T-helper 9 cell (primary cell): ENCODE data around the gene PLAAT4.
A peak's percentile ranks its signal among the peaks of the same experiment; 100 is the strongest.

Source experiments
- DNase-seq: peaks from one replicate; pipeline ENCODE4 v3.0.0-alpha.2; 2020
- total RNA-seq, 2 donors: gene quantifications; one replicate each; lab custom pipeline; 2026; lab: John Stamatoyannopoulos, UW

PLAAT4 gene, protein sequence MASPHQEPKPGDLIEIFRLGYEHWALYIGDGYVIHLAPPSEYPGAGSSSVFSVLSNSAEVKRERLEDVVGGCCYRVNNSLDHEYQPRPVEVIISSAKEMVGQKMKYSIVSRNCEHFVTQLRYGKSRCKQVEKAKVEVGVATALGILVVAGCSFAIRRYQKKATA
- total RNA-seq, result 52.4 to 56.9 reads per million in 2 donors

DNA sequence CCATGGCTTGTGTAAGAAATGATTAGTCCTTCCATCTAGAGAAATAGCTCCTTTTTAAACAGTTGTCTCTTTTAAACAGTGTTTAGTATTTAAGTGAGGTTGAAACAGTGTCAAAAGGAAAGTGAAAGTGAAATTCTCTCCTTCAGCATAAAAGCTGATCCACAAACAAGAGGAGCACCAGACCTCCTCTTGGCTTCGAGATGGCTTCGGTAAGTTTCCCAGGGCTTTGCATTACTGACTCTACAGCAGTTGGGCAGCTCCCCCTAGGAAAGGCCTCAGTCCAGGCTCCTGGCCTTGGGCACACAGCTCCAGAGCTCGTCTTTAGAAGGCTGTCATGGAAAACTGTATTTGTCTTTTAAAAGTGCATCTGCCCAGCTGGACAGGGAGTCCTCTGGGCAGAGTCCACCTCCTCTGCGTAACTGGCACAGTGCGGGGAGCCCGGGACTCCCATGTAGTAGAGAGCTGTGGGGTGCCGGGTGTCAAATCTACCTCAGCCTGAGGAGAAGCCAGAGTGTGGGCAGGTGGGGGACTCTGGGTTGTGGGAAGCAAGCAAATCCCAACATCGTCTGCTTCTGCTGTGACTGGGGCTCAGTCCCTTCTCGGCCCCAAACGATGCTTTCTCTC, at the start of gene PLAAT4:
PLAAT4 (plus strand) TSS at position 140 of the 624 bp plus-strand sequence; CDS start at position 201, 61 bp downstream.
- no peak for DNase-seq

DNA sequence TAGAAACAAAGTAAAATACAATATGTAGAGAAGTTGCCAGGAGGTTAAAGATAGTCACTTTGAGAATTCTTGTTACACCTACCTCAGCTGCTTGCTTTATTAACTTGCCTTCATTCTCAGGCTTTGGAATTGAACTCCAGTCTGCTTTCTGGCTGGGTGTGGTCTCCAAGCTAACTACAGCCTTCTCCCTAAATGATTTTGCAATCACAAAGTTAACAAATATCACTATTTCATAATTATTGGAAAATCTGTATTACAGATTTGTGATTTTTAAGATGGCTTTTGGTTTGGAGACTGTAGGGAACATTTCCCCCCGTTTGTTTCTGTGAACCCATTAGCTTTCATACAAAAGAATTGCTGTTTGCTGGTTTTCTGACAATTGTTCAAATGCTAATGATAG, 47.8 kb upstream of the PLAAT4 start:
- DNase-seq, result no peak

DNA sequence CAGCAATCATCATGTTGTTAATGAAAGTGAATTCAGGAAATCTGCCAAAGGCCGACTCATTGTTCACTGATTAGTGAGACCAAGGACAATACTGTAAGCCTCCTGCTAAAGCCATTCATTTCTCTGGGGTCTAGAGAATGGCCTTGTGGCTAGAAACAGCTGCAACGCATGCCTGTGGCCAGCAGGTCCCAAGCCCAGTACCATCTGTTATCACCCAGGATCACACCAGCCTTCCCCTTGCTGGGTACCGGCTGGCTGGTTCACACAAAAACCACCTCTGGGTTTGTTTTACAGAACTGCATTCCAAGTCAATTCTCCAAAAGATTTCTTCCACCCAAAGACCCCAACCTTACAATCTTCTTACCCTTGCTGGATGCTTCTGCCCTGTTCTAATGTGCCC, 46.7 kb upstream of the PLAAT4 start:
- no peak for DNase-seq

DNA sequence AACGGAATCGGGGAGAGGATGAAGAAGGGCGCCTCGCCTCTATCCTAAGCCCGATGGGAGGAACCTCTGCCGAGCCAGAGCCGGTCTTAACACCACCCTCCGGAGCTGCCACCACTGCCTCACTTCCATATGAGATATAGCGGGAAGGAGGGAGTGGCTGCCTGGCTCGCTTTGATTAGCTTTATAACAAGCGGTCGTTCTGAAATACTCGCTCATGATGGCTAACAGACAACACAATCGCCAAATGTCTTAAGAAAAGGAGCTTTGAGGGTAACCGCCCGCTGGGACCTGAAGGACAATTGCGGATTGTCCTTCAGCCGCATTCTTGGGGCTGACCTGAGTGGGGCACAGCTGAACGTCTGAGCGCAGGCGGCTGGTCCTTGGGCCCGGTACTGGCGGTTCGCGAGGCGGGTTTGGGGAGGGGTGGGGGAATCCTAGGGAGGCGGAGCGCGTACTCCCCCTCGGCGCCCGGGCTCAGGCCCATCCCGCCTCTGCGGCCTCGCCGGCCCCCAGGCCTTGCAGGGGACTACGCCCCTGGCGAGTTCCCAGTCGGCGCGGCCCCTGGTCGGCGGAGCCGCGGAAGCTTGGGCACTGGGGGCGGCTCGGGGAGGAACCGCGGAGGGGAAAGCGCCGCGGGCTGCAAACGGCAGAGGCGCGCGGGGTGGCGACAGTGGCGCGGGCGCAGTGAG, 45.9 kb upstream of the PLAAT4 start, which contains the start of gene PLAAT5:
PLAAT5 (minus strand) TSS at position 617 of the 689 bp plus-strand sequence; CDS start at position 484, 133 bp downstream.
- DNase-seq, result peak; percentile 9

DNA sequence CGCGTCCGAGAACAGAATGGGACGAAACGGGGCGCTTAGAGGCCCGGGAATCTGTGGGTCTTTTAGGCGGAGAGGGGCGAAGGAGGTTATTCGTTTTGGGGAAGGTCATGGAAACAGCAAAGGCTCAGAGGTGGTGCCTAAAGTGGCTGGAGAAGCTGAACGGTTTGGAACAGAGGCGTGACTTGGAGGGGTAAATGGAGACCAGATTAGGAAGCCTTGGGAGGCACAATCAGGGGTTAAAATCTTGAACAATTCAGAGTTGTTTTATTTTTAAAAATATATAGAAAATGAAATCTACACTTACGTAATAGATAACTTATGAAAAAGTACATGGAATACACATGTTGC, 45.4 kb upstream of the PLAAT4 start:
- no peak for DNase-seq

DNA sequence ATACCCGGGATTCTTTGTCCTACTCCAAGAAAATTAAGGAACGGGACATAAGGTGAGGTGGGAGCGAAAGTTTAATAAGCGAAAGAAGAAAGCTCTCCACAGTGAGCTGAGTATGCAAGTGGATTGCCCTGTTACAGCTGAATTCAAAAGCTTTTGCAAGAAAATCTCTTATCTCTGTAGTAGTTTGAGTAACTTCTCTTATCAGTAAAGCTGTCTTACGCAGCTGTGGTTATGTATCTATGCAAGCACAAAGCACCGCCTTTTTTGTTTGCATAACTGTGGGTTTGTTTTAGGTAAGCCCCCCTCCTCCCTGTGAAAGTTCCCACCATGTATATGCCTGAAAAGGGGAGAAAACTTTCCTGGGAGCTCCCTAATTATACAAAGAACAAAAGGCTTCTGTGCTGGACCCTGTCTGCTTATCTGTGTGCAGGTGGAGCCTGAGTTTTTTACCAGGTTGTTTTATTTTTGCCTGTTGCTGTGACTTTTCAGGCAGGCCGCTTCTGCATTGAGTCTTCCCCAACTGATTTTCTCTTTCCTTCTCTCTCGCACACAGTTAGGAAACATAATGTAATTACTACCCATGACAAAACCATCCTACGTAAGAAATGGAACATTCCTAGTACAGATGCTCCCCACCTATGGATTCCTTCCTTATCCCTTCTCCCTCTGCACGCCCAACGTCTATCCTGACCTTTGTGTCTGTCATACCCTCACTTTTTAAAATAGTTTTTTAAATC, 44.8 kb upstream of the PLAAT4 start:
- DNase-seq, result no peak

DNA sequence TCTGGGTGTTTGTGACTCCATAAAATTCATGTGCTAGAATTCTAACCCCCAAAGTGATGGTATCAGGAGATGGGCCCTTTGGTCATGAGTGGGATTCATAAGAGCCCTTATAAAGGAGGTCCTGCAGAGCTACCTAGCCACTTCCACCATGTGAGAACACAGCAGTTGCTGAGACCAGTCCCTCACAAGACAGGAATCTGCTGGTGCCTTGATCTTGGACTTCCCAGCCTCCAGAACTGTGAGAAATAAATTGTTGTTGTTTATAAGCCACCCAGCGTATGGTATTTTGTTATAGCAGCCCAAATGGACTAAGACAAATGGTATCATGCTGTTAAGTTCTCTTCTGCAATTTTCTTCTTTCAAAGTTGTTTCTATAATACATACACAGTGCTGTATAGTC, 44.2 kb upstream of the PLAAT4 start:
- no peak for DNase-seq

DNA sequence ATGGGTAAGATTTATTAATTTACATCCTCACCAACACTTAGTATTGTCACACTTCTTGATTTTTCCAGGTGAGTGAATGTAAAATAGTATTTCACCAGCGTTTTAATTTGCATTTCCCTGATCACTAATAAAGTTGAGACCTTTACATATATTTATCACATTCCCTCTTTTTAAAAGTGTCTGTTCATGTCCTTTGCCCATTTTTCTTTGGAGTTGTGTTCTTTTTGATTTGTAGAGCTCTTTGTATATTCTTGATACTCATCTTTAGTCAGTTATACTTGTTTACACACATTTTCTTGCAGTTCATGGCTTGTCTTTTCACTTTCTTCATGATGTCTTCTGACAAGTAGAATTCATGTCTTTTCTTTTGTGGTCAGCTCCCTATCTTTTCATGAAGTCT, 43.5 kb upstream of the PLAAT4 start:
- no peak for DNase-seq

DNA sequence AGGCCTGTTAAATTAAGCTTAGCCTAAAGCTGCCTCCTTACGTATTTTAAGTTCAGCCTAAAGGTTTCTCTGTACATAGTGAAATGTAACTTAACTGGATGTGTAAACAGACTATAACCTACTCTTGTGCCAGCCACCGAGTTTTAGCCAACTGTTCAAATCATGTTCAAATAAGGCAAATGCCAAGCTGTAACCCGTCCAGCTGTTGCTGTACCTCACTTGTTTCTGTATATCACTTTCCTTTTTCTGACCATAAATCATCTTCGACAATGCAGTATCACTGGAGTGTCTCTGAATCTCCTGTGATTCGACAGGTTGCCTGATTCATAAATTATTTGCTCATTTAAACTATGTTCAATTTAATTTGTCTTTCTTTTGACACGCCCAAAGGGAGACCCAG, 41.6 kb upstream of the PLAAT4 start:
- no peak for DNase-seq

DNA sequence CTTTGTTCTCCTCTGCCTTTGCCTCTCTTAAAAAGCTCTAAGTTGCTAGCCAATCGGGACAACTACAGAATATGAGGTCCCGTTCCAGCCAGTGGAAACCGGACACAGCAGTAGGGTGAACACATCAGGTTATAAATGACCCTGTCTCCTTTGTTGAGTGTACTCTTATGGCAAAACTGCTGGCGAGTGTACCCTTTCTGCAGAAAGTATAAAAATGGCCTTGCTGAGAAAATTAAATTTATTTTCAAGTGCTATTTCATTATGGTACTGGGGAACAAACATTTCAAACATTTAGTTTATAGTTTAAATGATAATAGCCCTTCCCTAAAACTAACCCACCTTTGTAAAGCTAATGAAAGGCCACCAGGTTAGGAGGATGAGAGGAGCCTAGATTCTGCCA, 36.7 kb upstream of the PLAAT4 start:
- DNase-seq, result no peak

DNA sequence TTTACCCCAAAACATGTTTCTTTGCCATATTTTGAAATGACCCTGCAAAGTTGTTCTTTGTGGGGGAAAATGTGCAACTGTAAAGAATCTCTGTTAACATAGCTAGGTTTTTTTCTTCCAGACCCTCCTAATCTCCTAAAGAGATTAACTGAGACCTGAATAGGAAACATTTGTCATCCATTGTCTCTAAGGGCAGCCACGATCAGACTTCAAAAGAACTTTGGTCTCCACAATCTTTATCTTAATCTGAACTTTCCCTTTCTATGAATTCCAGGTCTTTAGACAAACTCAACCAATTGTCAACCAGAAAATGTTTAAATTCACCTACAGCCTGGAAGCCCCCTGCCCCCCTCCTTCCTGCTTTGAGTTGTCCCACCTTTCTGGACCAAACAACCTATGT, 35.4 kb upstream of the PLAAT4 start:
- no peak for DNase-seq

DNA sequence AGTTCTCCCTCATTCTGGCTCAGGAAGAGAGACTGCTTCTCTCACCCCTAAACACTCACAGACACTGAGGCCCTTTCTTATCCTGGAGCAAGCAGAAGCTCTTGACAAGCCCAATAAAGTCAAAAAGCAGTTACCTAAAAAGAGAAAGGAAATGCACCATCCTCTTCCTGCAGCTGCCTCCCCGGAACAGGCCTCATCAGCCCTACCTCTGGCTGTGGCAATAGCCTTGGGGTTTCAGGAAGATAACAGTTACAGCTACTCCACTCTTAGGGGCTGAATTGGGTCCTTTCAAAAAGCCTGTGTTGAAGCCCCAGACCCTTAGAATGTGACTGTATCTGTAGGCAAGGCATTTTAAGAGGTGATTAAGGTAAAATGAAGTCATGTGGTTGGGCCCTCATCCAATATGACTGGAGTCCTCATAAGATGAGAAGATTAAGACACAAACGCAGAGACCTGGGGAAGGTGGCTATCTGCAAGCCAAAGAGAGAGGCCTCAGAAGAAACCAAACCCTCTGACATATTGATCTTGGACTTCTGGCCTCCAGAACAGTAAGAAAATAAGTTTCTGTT, 34.3 kb upstream of the PLAAT4 start:
- no peak for DNase-seq

DNA sequence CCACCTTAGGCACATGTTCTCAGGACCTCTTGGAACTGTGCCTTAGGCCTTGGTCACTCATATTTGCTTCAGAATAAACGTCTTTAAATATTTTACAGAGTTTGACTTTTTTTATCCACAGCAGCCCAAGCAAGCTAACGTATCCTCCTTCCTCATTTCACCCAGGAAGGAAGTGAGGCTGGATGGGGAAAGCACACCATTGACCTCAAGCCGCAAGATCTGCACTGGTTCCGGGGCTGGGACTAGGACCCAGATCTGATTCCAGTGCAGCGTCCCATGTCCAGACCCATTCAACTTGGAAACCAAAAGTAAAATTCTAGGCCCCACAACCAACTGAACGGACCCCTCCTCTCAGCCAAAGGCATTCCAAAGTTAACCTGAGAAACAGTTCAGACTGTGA, 33.1 kb upstream of the PLAAT4 start:
- DNase-seq, result no peak

DNA sequence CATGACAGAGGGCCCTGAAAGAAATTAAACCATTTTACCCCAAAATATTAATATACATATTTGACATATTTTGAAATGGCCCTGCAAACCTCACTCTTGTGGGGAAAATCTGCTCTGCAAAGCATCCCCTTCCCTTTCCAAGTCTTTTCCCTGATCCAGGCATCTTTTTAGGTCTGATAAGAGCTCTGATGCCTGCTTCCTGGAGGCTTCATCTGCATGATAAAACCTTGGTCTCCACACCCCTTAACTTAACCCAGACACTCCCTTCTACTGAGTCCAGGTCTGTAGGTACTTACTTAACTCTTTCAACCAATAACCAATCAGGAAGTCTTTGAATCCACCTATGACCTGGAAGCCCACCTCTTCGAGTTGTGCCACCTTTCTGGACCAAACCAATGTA, 32.6 kb upstream of the PLAAT4 start:
- DNase-seq, result no peak

DNA sequence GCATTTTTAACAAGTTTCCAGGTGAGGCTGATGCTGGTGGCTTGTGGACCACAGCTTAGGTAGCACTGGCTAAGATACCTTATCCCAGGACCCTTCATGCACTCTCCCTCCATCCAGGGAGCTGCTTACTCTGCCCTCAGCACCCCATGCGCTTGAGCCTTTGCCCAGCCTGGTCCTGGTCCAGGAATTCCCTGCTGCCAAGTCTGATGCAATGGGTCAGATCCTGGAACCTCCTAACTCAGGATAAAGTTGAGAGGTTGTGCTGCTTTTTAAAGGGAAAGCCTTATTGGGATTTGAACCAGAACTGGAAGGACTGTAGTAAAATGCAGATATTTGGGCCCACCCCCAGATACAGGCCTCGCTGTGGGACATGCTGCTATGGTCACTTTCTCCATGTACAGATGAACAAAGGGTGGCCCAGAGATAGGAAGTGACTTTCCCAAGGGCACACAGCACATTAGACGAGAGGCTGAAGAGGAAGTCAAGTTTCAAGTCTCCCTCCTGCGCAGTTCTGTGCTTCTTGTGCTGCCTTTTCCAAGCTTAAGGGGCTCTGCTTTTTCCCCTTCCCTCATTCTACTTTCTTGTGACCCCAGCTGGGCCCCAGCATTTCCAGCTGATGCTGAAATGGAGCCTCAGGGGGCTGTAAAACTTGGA, 31.5 kb upstream of the PLAAT4 start:
- DNase-seq, result no peak

DNA sequence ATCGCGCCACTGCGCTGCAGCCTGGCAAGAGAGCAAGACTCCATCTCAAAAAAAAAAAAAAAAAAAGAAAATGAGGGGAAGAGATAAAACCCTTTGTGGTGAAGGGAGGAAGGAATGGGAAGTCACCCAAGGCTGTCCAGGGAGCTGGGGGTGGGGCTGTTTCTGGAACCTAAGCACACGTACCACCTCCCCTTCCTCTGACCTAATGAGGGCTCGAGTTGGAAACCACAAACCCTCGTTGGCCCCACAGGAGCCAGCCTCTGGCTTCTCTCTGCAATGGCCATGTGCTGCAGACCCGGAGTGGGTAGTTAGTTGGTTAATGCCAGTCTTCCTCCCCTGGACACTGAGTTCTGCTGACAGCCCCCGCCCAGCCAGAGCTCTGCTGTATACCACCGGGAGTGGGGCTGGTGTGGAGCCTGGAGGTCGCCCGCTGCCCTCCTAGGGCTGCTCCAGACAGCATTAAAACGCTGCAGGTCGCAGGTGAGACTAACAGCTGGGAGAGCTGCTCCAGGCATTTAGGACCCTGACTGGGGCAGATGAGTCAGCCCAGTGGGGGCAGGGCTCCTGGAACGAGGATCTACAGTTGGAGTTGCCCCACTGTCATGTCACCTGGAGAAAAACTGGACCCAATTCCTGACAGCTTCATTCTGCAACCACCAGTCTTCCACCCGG, 30.6 kb upstream of the PLAAT4 start, which contains the start of gene LGALS12:
LGALS12 (plus strand) TSS at position 228 of the 672 bp plus-strand sequence; CDS start at position 603, 375 bp downstream.
- no peak for DNase-seq

DNA sequence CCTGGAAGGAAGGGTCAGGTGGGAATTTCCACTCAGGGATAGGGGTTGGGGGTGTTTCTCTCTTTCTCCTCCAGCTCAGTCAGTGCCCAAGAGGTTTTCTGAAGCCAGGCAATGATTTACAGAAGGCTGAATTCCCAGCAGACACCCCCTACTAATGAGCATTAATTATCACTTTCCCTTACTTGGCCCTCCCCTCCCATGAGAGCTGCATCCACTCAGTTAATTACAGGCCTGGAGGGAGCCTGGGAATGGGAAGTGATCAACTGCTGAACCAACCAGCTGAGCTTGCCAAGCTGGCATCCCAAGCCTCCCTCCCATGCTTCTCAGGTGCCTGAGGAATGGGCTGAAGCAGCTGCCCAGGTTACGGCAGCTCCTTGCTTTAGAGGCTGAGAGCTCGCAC, 29.7 kb upstream of the PLAAT4 start:
- no peak for DNase-seq

DNA sequence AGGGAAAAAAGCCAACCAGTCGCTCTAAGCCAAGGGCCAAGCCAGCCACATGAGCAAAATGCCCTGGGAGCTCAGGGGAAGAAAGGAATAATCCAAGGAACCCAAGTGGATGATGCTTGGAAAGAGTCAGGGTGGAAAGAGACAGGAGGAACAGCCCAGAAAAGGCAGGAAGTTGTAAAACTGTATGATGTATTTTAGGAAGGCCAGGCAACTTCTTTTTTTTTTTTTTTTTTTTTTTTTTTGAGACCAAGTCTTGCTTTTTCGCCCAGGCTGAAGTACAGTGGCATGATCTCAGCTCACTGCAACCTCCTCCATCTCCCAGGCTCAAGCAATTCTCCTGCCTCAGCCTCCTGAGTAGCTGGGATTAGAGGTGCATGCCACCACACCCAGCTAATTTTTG, 29.1 kb upstream of the PLAAT4 start:
- DNase-seq, result no peak

DNA sequence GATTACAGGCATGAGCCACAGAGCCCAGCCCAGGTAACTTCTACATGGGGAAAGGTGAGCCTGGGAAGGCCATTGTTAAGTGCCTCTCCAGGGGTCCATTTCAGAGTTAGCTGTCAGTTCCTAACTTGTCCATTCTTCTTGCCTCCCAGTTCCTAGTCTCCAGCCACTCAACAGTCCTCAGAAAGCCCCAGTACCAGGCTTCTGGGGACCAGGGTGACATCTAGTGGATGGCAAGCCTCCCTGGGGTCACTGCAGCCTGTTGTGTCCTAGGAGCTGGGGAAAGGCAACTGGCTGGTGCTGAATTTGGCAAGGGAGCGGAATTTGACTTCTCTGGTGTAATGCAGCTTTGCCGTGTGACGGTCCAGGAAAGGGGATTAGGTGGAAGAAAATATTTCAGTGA, 28.6 kb upstream of the PLAAT4 start:
- DNase-seq, result no peak

DNA sequence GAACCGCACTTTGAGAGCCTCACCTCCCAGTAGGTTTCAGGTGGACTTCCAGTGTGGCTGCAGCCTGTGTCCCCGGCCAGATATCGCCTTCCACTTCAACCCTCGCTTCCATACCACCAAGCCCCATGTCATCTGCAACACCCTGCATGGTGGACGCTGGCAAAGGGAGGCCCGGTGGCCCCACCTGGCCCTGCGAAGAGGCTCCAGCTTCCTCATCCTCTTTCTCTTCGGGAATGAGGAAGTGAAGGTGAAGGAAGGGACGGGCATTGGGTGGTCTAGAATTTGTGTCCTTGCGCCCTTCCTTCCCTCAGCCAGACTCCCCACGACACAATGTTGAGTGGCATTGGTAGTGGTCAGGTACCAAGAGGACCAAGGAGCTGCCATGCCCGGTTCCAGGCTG, 27.9 kb upstream of the PLAAT4 start:
- DNase-seq, result no peak

DNA sequence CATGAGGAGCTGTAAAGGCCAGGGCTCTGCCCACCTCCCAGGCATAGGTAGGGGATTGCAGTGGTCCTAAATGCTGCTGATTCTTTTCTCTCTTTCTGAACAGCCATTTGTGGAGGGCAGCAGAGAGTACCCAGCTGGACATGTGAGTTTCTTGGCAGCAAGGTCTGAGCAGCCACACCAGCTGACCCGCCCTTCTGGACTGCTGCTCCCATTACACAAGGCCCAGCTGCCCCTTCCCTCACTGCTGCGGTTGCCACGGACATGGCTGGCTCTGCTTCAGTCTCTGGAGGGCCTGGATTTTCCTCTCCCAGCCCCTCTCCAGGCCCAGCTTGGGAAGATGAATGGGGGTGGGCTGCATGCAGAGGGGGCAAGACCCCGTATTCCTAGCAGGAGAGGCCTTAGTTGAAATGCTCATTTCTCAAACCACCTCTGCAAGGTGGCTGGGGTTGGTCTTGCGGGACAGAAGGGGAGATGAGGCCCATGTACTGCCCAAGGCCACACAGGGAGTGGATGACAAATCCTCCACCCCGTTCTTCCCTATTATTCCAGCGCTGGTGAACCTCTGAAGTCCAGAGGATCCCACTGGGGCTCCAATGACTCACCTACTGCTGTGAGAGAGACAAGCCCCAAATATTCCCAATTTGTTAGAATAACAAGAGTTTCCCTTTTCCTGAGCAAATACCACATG, 26.1 kb upstream of the PLAAT4 start:
- DNase-seq, result no peak
